ENCODE data around the gene GPX3.

The GPX3 gene, protein sequence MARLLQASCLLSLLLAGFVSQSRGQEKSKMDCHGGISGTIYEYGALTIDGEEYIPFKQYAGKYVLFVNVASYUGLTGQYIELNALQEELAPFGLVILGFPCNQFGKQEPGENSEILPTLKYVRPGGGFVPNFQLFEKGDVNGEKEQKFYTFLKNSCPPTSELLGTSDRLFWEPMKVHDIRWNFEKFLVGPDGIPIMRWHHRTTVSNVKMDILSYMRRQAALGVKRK

DNA sequence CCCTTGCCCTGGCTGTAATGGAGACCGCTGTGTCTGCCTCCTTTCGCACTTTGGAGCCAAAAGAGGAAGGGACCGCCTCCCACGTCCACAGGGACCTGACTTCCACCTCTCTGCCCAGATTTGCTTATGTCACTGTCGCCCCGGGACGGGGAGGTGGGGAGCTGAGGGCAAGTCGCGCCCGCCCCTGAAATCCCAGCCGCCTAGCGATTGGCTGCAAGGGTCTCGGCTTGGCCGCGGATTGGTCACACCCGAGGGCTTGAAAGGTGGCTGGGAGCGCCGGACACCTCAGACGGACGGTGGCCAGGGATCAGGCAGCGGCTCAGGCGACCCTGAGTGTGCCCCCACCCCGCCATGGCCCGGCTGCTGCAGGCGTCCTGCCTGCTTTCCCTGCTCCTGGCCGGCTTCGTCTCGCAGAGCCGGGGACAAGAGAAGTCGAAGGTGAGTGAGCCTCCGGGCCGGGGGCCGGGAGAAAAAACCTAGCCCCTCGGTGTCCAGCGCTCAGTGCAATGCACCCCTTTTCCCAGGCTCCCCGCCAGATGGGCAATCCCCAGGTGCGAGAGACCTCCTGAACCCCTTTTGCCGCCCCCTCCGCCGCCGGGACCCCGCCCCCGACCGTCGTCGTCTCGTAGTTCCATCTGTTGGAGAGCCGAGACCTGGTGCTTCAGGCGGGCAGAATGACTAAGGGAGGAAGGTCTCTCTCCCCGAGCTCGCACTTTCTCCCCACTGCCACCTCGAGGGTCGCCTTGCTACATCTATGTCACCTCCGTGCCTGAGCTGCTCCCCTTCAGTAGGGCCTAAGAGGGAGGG, at the start of gene GPX3:
Gene GPX3 (plus strand): TSS at position 288 of the 807 bp plus-strand sequence. CDS start 64 bp downstream, at position 352.
- no peaks in the 10 kb centered on the region for H3K36me3 ChIP-seq (ENCODE audit: control insufficient read depth, low read depth, low read length)
- H3K27me3 ChIP-seq (ENCODE audit: control insufficient read depth, insufficient read depth, low read length), result peaks cover 33% of the 10 kb centered on the region
- peak within 1 kb of the TSS; percentile 76 for H3K4me3 ChIP-seq (ENCODE audit: low read length)
- no peaks in the 10 kb centered on the region for H3K9me3 ChIP-seq (ENCODE audit: control insufficient read depth, low read depth, low read length)
- no peak within 1 kb of the TSS for H3K27ac ChIP-seq (ENCODE audit: low read length)
- H3K4me1 ChIP-seq (ENCODE audit: control insufficient read depth, low read depth, low read length), result peaks cover 5% of the 10 kb centered on the region
- H3K9ac ChIP-seq (ENCODE audit: low read length), result peak within 1 kb of the TSS; percentile 51

DNA sequence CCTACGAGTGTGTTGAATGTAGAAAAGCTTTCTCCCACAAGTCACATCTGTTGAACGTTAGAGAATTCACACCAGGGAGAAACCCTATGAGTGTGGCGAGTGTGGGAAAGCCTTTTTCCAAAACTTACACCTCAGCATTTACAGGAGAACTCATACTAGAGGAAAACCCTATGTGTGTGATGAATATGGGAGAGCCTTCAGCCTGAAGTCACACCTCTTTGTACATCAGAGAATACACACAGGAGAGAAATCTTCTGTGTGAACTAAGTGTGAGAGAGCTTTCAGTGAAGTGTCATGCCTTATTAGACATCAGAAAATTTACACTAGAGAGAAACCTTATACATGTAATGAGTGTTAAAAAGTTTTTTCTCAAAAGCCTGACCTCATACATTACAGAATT, 41.8 kb upstream of the GPX3 start:
- Histone ChIP-seq H3K36me3 (ENCODE audit: control insufficient read depth, low read depth, low read length) (no peaks in the 10 kb centered on the region), H3K27ac (ENCODE audit: low read length) (no peak overlapping the region), H3K9ac (ENCODE audit: low read length) (no peak overlapping the region), H3K4me1 (ENCODE audit: control insufficient read depth, low read depth, low read length) (no peaks in the 10 kb centered on the region), H3K27me3 (ENCODE audit: control insufficient read depth, insufficient read depth, low read length) (no peaks in the 10 kb centered on the region), H3K9me3 (ENCODE audit: control insufficient read depth, low read depth, low read length) (peaks cover 38% of the 10 kb centered on the region), H3K4me3 (ENCODE audit: low read length) (no peak overlapping the region)

DNA sequence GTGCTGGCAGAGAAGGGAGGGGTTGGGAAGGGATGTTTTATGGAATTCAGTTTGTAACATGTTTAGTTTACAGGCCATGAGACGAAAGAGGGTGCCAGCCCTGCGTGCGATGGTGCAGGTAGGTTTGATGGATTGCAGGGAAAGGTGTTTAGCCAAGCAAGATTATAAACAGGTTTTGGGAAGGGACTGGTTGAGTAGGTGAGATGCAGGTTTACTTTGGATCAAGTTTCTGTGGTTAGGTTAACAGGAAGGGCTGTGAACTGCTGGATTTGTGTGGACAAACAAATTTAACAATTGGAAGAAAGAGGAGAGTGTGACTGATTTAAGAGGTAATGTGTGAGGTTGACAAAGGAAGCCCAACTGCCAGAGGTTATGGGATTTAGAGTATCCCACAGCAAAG, 32.6 kb upstream of the GPX3 start:
- Histone ChIP-seq H3K27ac (ENCODE audit: low read length) (no peak overlapping the region), H3K9ac (ENCODE audit: low read length) (no peak overlapping the region)

DNA sequence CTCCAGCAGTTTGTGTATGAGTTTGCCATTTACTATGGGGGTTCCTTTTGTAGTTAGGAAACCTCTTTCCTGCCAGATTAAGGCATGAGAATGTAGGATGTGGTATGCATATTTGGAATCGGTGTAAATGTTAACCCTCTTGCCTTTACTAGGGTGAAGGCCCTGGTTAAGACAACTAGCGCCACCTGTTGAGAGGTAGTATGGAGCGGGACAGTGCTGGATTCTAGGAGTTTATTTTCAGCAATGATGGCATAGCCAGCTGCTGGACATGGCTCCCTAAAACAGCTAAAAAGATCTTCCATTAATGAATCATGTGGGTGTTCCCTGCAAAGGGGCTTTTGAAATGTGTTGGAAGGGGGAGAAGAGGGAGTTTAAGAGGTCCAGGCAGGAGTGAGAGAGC, 30.7 kb upstream of the GPX3 start:
- Histone ChIP-seq H3K9me3 (ENCODE audit: control insufficient read depth, low read depth, low read length) (peaks cover 5% of the 10 kb centered on the region), H3K36me3 (ENCODE audit: control insufficient read depth, low read depth, low read length) (no peaks in the 10 kb centered on the region), H3K27ac (ENCODE audit: low read length) (no peak overlapping the region), H3K4me1 (ENCODE audit: control insufficient read depth, low read depth, low read length) (no peaks in the 10 kb centered on the region), H3K27me3 (ENCODE audit: control insufficient read depth, insufficient read depth, low read length) (no peaks in the 10 kb centered on the region), H3K4me3 (ENCODE audit: low read length) (no peak overlapping the region), H3K9ac (ENCODE audit: low read length) (no peak overlapping the region)

More for the DNA sequence above, 32.6 kb upstream of the GPX3 start:
- Histone ChIP-seq H3K27me3 (ENCODE audit: control insufficient read depth, insufficient read depth, low read length) (no peaks in the 10 kb centered on the region), H3K36me3 (ENCODE audit: control insufficient read depth, low read depth, low read length) (no peaks in the 10 kb centered on the region), H3K4me3 (ENCODE audit: low read length) (no peak overlapping the region), H3K4me1 (ENCODE audit: control insufficient read depth, low read depth, low read length) (no peaks in the 10 kb centered on the region), H3K9me3 (ENCODE audit: control insufficient read depth, low read depth, low read length) (no peaks in the 10 kb centered on the region)

DNA sequence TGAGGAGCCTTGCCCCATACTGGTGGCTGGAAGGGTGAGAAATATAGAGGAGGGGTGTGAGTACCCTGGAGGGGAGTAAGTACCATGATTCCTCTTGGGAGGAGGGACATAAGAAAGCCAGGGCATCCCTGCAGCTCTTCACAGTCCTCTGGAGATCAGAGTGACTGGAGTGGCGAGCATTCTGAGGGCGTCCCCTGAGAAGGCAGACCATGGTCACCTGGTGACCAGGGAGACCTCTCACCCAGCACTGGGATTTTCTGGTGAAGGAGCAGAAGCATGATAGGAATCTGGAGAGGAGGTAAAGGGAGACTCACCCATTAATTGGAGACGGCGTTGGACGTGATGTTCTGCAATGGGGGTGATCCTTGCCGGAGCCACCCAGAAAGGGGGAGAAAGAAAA, 27.7 kb upstream of the GPX3 start:
- H3K4me1 ChIP-seq (ENCODE audit: control insufficient read depth, low read depth, low read length), result no peaks in the 10 kb centered on the region
- H3K27ac ChIP-seq (ENCODE audit: low read length), result no peak overlapping the region
- H3K36me3 ChIP-seq (ENCODE audit: control insufficient read depth, low read depth, low read length), result no peaks in the 10 kb centered on the region
- H3K4me3 ChIP-seq (ENCODE audit: low read length), result no peak overlapping the region
- H3K9ac ChIP-seq (ENCODE audit: low read length), result no peak overlapping the region
- peaks cover 5% of the 10 kb centered on the region for H3K9me3 ChIP-seq (ENCODE audit: control insufficient read depth, low read depth, low read length)
- no peaks in the 10 kb centered on the region for H3K27me3 ChIP-seq (ENCODE audit: control insufficient read depth, insufficient read depth, low read length)

DNA sequence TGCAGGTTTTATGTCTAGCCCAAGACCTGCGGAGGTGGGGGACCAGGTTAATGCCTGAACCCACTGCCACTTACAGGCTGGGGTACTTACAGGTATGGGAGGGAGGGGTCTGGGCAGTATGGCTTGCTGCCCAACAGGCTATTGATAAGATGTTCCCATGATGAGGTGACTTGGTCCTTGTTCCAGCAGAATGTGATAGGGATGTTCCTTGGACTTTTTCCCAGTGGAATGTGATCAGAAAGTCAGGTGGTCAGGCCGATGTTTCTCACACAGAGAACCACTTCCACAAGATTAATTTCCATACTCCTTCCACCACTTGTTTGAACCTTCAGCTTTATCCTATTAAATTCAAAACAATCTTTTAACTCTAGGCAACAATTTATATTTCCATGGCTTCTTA, 27.0 kb upstream of the GPX3 start:
- H3K27ac ChIP-seq (ENCODE audit: low read length), result no peak overlapping the region
- H3K9me3 ChIP-seq (ENCODE audit: control insufficient read depth, low read depth, low read length), result peaks cover 5% of the 10 kb centered on the region
- no peaks in the 10 kb centered on the region for H3K4me1 ChIP-seq (ENCODE audit: control insufficient read depth, low read depth, low read length)
- no peaks in the 10 kb centered on the region for H3K36me3 ChIP-seq (ENCODE audit: control insufficient read depth, low read depth, low read length)
- H3K9ac ChIP-seq (ENCODE audit: low read length), result no peak overlapping the region
- no peak overlapping the region for H3K4me3 ChIP-seq (ENCODE audit: low read length)
- no peaks in the 10 kb centered on the region for H3K27me3 ChIP-seq (ENCODE audit: control insufficient read depth, insufficient read depth, low read length)

DNA sequence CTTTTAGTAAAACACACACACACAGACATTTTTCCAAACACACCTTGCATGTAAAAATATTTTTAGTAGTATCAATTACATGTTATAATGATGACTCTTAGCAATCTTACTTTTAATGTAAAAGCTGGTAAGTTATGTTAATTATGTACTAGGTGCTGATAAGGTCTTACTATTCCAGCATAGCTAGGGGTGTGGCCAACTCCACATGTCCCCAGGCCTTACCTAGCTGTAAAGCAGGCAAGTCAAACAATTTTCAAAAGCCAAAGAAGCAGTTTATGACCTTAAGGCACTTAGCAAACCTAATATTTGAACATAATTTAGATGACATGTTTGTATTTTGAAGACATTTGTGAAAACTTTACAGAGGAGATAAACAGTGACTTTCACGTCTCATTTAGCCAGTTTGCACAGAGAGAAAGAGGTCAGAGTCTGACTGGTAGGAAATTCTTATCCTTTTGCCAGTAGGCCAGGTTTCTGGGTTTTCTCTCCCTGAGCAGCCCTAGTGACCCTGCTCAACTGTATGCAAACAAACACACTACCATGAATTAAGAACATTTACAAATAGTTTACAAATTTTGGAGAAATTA, 26.5 kb upstream of the GPX3 start:
- no peaks in the 10 kb centered on the region for H3K4me1 ChIP-seq (ENCODE audit: control insufficient read depth, low read depth, low read length)
- H3K27ac ChIP-seq (ENCODE audit: low read length), result no peak overlapping the region
- H3K36me3 ChIP-seq (ENCODE audit: control insufficient read depth, low read depth, low read length), result no peaks in the 10 kb centered on the region
- H3K9me3 ChIP-seq (ENCODE audit: control insufficient read depth, low read depth, low read length), result peaks cover 5% of the 10 kb centered on the region
- no peaks in the 10 kb centered on the region for H3K27me3 ChIP-seq (ENCODE audit: control insufficient read depth, insufficient read depth, low read length)
- H3K4me3 ChIP-seq (ENCODE audit: low read length), result no peak overlapping the region
- no peak overlapping the region for H3K9ac ChIP-seq (ENCODE audit: low read length)

DNA sequence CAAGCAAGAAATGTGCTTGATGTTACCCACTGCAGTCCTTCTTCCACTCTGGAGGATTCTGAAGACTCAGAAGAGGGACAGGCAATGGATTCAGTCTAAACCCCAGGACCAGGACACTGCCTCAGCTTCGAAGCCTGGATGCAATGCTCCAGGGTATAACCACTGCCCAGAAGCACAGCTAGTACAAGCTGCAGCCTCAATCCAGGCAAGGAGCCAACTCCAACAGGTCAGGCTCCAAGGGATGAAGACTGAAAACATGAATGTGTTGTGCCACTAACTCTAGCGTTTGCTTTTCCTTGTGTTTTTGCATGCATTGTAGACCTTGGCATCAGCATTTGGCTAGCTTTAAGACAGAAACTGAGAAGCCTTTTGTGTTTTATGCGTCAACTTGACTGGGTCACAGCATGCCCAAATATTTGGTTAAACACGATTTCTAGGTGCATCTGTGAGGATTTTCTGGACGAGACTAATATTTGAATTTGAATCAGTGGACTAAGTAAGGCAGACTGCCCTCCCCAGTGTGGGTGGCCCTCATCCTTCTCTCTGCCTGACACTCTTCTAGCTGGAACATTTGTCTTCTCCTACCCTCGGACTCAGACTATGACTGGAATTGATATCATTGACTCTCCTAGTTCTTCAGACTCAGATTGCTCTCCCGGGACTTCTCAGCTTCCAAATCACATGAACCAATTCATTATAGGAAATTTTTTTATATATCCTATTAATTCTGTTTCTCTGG, 20.5 kb upstream of the GPX3 start:
- H3K9ac ChIP-seq (ENCODE audit: low read length), result no peak overlapping the region
- no peak overlapping the region for H3K4me3 ChIP-seq (ENCODE audit: low read length)
- H3K4me1 ChIP-seq (ENCODE audit: control insufficient read depth, low read depth, low read length), result peaks cover 4% of the 10 kb centered on the region
- H3K27ac ChIP-seq (ENCODE audit: low read length), result no peak overlapping the region
- H3K9me3 ChIP-seq (ENCODE audit: control insufficient read depth, low read depth, low read length), result no peaks in the 10 kb centered on the region
- no peaks in the 10 kb centered on the region for H3K27me3 ChIP-seq (ENCODE audit: control insufficient read depth, insufficient read depth, low read length)
- no peaks in the 10 kb centered on the region for H3K36me3 ChIP-seq (ENCODE audit: control insufficient read depth, low read depth, low read length)

DNA sequence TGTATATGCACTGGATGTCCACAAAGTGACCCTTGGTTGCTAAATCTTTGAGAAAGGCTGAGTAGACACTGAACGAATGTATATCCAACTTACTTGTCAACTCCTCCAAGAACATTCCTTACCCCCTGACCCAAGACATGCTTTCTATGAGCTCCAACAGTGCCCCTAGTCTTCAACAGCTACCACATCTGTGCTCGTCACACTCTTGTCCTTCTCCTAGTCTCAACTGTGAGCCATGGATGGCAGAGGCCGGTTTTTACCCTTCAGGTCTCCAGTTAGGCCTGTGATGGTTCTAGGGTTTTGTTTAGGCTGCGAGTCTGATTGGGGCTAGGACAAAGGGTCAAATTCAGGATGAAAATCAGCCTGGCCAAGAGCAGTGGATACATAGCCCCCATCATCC, 19.0 kb upstream of the GPX3 start:
- Histone ChIP-seq H3K9me3 (ENCODE audit: control insufficient read depth, low read depth, low read length) (no peaks in the 10 kb centered on the region), H3K9ac (ENCODE audit: low read length) (no peak overlapping the region), H3K27me3 (ENCODE audit: control insufficient read depth, insufficient read depth, low read length) (no peaks in the 10 kb centered on the region), H3K4me1 (ENCODE audit: control insufficient read depth, low read depth, low read length) (peaks cover 4% of the 10 kb centered on the region), H3K27ac (ENCODE audit: low read length) (no peak overlapping the region), H3K36me3 (ENCODE audit: control insufficient read depth, low read depth, low read length) (no peaks in the 10 kb centered on the region), H3K4me3 (ENCODE audit: low read length) (no peak overlapping the region)

DNA sequence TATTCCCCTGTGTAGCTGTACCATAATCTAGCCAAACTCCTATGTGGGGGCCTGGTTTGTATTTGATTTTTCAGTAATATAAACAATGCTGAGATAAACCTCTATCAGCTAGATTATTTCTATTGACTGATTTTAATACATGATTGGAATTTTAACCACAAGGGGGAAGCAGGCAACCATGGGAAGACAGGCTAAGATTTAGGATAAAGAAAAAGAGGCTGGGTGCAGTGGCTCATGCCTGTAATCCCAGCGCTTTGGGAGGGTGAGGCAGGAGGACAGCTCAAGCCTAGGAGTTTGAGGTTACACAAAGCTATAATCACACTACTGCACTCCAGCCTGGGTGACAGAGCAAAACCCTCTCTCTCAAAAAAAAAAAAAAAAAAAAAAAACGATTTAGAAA, 18.1 kb upstream of the GPX3 start:
- no peaks in the 10 kb centered on the region for H3K9me3 ChIP-seq (ENCODE audit: control insufficient read depth, low read depth, low read length)
- no peak overlapping the region for H3K4me3 ChIP-seq (ENCODE audit: low read length)
- H3K9ac ChIP-seq (ENCODE audit: low read length), result no peak overlapping the region
- H3K27me3 ChIP-seq (ENCODE audit: control insufficient read depth, insufficient read depth, low read length), result no peaks in the 10 kb centered on the region
- H3K27ac ChIP-seq (ENCODE audit: low read length), result no peak overlapping the region
- peaks cover 4% of the 10 kb centered on the region for H3K4me1 ChIP-seq (ENCODE audit: control insufficient read depth, low read depth, low read length)
- no peaks in the 10 kb centered on the region for H3K36me3 ChIP-seq (ENCODE audit: control insufficient read depth, low read depth, low read length)

DNA sequence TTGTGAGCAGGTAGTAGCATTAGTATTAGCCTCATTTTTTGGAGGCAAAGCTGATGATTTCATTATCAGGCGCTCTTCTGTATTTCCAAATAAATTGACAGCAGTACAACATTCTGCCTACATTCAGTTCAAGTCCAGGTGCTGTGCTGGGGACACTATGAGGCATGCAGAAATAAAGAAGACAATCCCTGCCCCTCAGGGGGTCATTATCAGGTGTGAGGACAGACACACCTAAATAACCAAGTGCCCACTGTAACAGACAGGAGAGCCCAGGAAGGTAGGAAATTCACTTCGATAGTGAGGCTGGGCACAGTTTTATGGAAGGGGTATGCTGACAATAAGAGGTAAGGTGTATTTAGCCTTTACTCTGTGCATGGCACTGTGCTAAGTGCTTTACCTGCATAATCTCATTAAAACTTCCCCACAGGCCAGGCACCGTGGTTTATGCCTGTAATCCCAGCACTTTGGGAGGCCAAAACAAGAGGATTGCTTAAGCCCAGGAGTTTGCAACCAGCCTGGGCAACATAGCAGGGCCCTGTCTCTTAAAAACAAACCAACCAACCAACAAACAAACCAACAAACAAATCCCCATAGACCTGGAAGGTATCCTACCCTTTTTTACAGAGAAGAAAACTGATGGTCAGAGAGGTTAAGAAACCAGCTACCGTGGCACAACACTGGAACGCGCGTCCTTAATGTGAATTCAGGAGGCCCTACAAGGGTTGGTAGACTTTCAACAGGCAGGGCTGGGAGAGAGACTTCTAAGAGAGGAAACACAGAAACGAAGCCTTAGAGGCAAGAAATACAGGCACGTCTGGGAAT, 17.5 kb upstream of the GPX3 start:
- H3K9ac ChIP-seq (ENCODE audit: low read length), result no peak overlapping the region
- no peak overlapping the region for H3K27ac ChIP-seq (ENCODE audit: low read length)
- H3K4me3 ChIP-seq (ENCODE audit: low read length), result no peak overlapping the region
- H3K9me3 ChIP-seq (ENCODE audit: control insufficient read depth, low read depth, low read length), result no peaks in the 10 kb centered on the region
- no peaks in the 10 kb centered on the region for H3K36me3 ChIP-seq (ENCODE audit: control insufficient read depth, low read depth, low read length)
- no peaks in the 10 kb centered on the region for H3K27me3 ChIP-seq (ENCODE audit: control insufficient read depth, insufficient read depth, low read length)
- H3K4me1 ChIP-seq (ENCODE audit: control insufficient read depth, low read depth, low read length), result peaks cover 4% of the 10 kb centered on the region

All from iPS-18a (cell line).